Midbrain (tissue), 1 donor: ENCODE results near the gene CIBAR2.
A peak's percentile ranks its signal among the peaks of the same experiment; 100 is the strongest.
"Not testable (repeated sequence)": the region's sequence is repeated elsewhere in the genome, so short reads cannot be mapped to it uniquely, and the experiment has no call there.

Experiments
- DNase-seq: peaks from one replicate; lab custom pipeline; 2025; lab: John Stamatoyannopoulos, UW

CIBAR2 gene

GRCh38 chr16:85062845-85063244, 49.4 kb downstream of the CIBAR2 start:
- DNase-seq: no peak

- no peak for DNase-seq
Observed at GRCh38 chr16:85062323-85062722, 49.9 kb downstream of the CIBAR2 start.

- DNase-seq: no peak
Observed at GRCh38 chr16:85061566-85061965, 50.7 kb downstream of the CIBAR2 start.

- DNase-seq: no peak
Observed at GRCh38 chr16:85058909-85059308, 53.4 kb downstream of the CIBAR2 start.

GRCh38 chr16:85057948-85058347, 54.3 kb downstream of the CIBAR2 start:
- DNase-seq: no peak

- no peak for DNase-seq
Observed at GRCh38 chr16:85057212-85057889, 54.9 kb downstream of the CIBAR2 start.

- peak; percentile 44 for DNase-seq
Observed at GRCh38 chr16:85056211-85056748, 56.0 kb downstream of the CIBAR2 start.

- DNase-seq: peak; percentile 47
Observed at GRCh38 chr16:85055493-85056210, 56.6 kb downstream of the CIBAR2 start.

GRCh38 chr16:85054948-85055492, 57.3 kb downstream of the CIBAR2 start:
- no peak for DNase-seq

GRCh38 chr16:85054321-85054720, 58.0 kb downstream of the CIBAR2 start:
- DNase-seq: not testable (repeated sequence)

GRCh38 chr16:85052536-85052935, 59.7 kb downstream of the CIBAR2 start:
- no peak for DNase-seq

- DNase-seq: no peak
Observed at GRCh38 chr16:85051683-85052082, 60.6 kb downstream of the CIBAR2 start.

GRCh38 chr16:85051067-85051581, 61.1 kb downstream of the CIBAR2 start:
- DNase-seq: no peak

GRCh38 chr16:85049706-85050305, 62.5 kb downstream of the CIBAR2 start:
- no peak for DNase-seq

GRCh38 chr16:85048921-85049562, 63.2 kb downstream of the CIBAR2 start:
- no peak for DNase-seq
